CD4-positive, alpha-beta T cell treated with Interleukin-15 for 4 hours (primary cell): Measurements from ENCODE around the gene EHMT2.

ENCODE experiments used
- DNase-seq: peaks from one replicate; pipeline ENCODE4 v3.0.0-alpha.2; 2020; ENCODE audit warnings: low spot score

The EHMT2 gene

DNA sequence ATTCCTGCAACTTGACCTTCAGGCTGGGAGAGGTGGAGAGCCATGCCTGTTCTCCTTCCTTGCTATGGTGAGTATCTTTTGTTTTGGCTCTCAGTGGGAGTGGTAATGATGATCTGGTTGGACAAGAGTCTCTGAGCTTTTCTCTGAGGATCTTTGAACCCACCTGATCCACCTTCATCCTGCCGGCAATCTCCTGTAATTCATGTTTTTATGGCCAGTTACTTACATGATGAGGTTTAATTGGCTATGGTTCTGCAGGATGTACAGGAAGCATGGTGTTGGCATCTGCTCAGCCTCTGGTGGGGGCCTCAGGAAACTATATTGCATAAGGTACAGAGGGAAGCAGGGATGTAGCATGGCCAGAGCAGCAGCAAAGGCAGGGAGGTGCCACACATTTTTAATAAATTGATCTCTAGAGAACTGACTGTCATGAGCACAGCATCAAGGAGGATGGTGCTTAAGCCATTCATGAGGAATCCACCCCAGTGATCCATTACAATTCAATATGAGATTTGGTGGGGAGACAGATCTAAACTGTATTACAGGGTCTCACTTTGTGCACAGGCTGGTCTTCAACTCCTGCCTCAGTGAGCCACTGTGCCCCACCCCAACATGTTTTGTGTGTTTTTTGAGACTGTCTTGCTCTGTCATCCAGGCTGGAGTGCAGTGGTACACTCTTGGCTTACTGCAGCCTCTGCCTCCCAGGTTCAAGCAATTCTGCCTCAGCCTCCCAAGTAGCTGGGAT, 60.0 kb downstream of the EHMT2 start:
- DNase-seq = no peak

- DNase-seq = no peak
Observed at GRCh38 chr6:31836474-31837368, 60.8 kb downstream of the EHMT2 start.

GRCh38 chr6:31836047-31836473, 61.4 kb downstream of the EHMT2 start:
- DNase-seq = no peak

DNA sequence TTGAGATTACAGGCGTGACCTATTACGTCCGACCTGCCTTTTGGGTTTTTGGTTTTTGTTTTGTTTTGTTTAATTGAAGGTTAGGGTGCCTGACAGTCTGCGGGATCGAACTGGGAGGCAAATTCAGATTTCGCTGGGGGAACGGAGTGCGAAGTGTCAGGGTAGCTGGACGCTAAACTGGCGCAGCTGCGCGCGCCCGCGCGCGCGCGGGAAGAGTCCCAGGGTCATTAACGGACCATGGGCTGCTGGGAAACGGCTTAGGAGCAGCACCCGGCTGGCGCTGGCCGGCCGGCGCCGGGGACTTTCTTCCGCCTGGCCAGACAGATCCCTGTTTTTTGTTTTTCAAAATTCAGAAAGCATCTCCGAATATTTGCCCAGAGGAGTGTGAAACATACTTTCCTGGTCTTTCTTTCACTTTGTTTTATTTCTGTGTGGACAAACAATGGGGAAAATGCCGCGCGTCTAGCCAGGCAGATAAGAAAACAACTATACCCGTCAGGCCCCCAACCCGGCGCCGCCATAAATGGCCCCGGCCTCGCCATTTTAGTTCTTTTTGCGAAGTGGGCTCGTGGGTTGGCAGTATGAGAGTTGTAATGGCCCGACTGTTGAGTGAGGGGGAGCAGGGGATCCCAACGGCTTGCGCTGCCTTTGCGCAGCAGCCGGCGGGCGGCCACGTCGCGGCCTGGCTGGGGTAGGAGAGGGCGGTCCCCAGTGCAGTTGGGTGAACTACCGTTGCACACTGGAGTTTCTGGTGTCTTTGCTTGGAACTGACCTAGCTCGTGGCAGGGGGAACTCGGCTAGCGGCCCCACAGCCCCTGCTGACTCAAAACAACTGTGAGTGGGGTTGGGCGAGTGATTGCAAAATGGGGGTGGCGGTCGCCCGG, 62.9 kb downstream of the EHMT2 start:
- peak; percentile 78 for DNase-seq

- no peak for DNase-seq
Observed at GRCh38 chr6:31831350-31832215, 65.9 kb downstream of the EHMT2 start.

DNA sequence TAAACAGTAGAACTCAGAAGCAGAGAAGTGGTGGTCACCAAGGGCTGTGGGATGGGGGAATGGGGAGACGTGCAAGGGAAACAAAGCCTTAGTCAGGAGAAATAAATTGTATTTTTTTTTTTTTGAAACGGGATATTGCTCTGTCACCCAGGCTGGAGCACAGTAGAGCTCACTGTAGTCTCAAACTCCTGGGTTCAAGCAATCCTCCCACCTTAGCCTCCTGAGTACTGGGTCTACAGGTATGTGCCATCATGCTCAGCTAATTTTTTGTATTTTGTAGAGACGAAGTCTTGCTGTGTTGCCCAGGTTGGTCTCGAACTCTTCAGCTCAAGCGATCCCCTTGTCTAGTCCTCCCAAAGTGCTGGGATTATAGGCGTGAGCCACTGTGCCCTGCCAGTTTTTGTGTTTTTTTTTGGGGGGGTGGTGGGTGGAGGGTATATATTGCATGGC, 66.6 kb downstream of the EHMT2 start:
- no peak for DNase-seq
